Neural cell (in vitro differentiated cells): ENCODE data around the gene DHX38. TPM values are rescaled to one million over a fixed set of nuclear protein-coding genes. Genes with fewer than 3 reads are reported as not detected.

Experiments
- H2AFZ ChIP-seq: fragments of 200-600, 300-800 bp; sonication (generic), shearing (Covaris generic); 2 replicates; pipeline ENCODE4 v1.6.0; 2014; ENCODE audit warnings: low read depth, mild to moderate bottlenecking, antibody characterized with exemption, low read length, moderate library complexity
- H3F3A ChIP-seq: fragments of 200-600 bp; shearing (Covaris generic); 2 replicates; pipeline ENCODE4 v1.6.1; 2016; ENCODE audit warnings: mild to moderate bottlenecking, moderate library complexity, mixed read lengths, antibody characterized with exemption, low read length; ENCODE audit not compliant: insufficient read depth, poor library complexity, severe bottlenecking
- H3K27ac ChIP-seq: fragments of 200-600, 300-800 bp; sonication (generic), shearing (Covaris generic); 2 replicates; pipeline ENCODE4 v1.5.1; 2014; ENCODE audit warnings: mild to moderate bottlenecking, low read length, moderate library complexity
- H3K27me3 ChIP-seq: fragments of 300-800, 200-600 bp; sonication (generic), shearing (Covaris generic); 2 replicates; pipeline ENCODE4 v1.6.0; 2014; ENCODE audit warnings: mild to moderate bottlenecking, low read depth, low read length, moderate library complexity; ENCODE audit not compliant: insufficient read depth
- H3K36me3 ChIP-seq: fragments of 300-800, 200-600 bp; sonication (generic), shearing (Covaris generic); 2 replicates; pipeline ENCODE4 v1.5.1; 2014; ENCODE audit warnings: mild to moderate bottlenecking, antibody characterized with exemption, low read length, moderate library complexity; ENCODE audit not compliant: insufficient read depth
- H3K4me2 ChIP-seq: fragments of 300-800, 200-600 bp; sonication (generic), shearing (Covaris generic); 2 replicates; pipeline ENCODE4 v1.6.0; 2014; ENCODE audit warnings: mild to moderate bottlenecking, low read length
- H3K4me3 ChIP-seq: fragments of 300-800, 200-600 bp; sonication (generic), shearing (Covaris generic); 2 replicates; pipeline ENCODE4 v1.5.1; 2014; ENCODE audit warnings: mild to moderate bottlenecking, low read length, moderate library complexity
- H3K79me2 ChIP-seq: fragments of 200-600 bp; shearing (Covaris generic); replicated peaks from 2 replicates; pipeline ENCODE4 v1.6.0; 2014; ENCODE audit warnings: mild to moderate bottlenecking, low read length, moderate library complexity; ENCODE audit not compliant: insufficient read depth
- H3K9ac ChIP-seq: fragments of 300-800, 200-600 bp; sonication (generic), shearing (Covaris generic); 2 replicates; pipeline ENCODE4 v1.6.1; 2016; ENCODE audit warnings: mild to moderate bottlenecking, low read length, mixed read lengths
- H3K9me2 ChIP-seq: fragments of 200-600 bp; shearing (Covaris generic); 2 replicates; pipeline ENCODE4 v1.6.1; 2016; ENCODE audit warnings: mild to moderate bottlenecking, low read length, mixed read lengths; ENCODE audit not compliant: insufficient read depth
- H3K9me3 ChIP-seq: fragments of 200-600, 300-800 bp; sonication (generic), shearing (Covaris generic); 2 replicates; pipeline ENCODE4 v1.6.1; 2016; ENCODE audit warnings: mild to moderate bottlenecking, mixed run types, low read length, moderate library complexity, mixed read lengths
- H4K20me1 ChIP-seq: fragments of 200-600 bp; shearing (Covaris generic); 2 replicates; pipeline ENCODE4 v1.6.1; 2016; ENCODE audit warnings: mild to moderate bottlenecking, mixed run types; ENCODE audit not compliant: insufficient read depth
- EP300 ChIP-seq: fragments of 450-650 bp; conservative IDR thresholded peaks from 2 replicates; pipeline ENCODE4 v1.6.1; 2014; ENCODE audit warnings: antibody characterized with exemption, mild to moderate bottlenecking, moderate library complexity; ENCODE audit not compliant: poor library complexity, severe bottlenecking
- EZH2 ChIP-seq: fragments of 200-600, 300-800 bp; shearing (Covaris generic), sonication (generic); IDR thresholded peaks from 2 replicates; pipeline ENCODE4 v1.6.1; 2014; ENCODE audit warnings: antibody characterized with exemption, low read length, borderline replicate concordance, mild to moderate bottlenecking; ENCODE audit not compliant: insufficient read depth, poor library complexity, severe bottlenecking
- MXI1 ChIP-seq: fragments of 450-650 bp; conservative IDR thresholded peaks from 2 replicates; pipeline ENCODE4 v1.6.1; 2014; ENCODE audit warnings: antibody characterized with exemption, mild to moderate bottlenecking; ENCODE audit not compliant: poor library complexity, severe bottlenecking
- POLR2AphosphoS5 ChIP-seq: IDR thresholded peaks from 2 replicates; pipeline ENCODE4 v1.6.1; 2012
- RAD21 ChIP-seq: fragments of 450-650 bp; conservative IDR thresholded peaks from 2 replicates; pipeline ENCODE4 v1.6.1; 2014; ENCODE audit warnings: antibody characterized with exemption, mild to moderate bottlenecking, moderate library complexity
- SMC3 ChIP-seq: fragments of 450-650 bp; conservative IDR thresholded peaks from 2 replicates; pipeline ENCODE4 v1.6.1; 2014; ENCODE audit warnings: antibody characterized with exemption, mild to moderate bottlenecking, moderate library complexity; ENCODE audit not compliant: poor library complexity
- TAF1 ChIP-seq: IDR thresholded peaks from 2 replicates; pipeline ENCODE4 v1.6.1; 2012; ENCODE audit warnings: low read depth
- polyA plus RNA-seq: library from polyadenylated mRNA; depleted of rRNA; stranded (reverse); fragments of >200 nt; gene quantifications from 2 replicates; pipeline ENCODE4 v1.2.3, GENCODE V29; 2014
- TF ChIP-seq, protein P1 (sequence below): IDR thresholded peaks from 2 replicates; pipeline ENCODE4 v1.6.1; 2012; ENCODE audit warnings: borderline replicate concordance
- TF ChIP-seq, protein P2 (sequence below): fragments of 450-650 bp; IDR thresholded peaks from 2 replicates; pipeline ENCODE4 v1.5.1; 2014; ENCODE audit warnings: antibody characterized with exemption, mild to moderate bottlenecking, moderate library complexity; ENCODE audit not compliant: poor library complexity, severe bottlenecking

The DHX38 gene
- polyA plus RNA-seq, 1 donor from 2014 or later: 48.0 TPM

DNA sequence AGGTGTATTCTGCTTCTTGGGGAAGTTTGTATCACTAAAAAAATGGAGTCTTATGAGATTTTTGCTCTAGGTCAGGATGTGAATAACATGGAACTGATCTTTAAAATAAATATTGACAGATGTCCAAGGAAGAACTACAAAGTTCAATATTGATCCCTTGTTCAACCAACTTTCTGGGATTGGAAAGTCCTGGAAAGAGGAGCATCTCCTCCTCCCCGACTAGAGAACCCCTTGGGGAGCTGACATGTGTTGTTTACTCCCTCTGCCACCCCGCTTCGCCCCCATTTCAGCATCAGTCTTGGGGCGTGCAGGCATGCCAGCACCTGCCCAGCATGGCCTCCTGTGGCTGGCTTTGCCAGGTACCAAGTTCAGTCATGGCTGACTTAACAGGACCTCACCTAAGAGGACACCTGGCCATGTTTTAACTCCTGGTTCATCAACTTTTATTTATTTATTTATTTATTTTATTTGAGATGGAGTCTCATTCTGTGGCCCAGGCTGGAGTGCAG lies 44.5 kb downstream of the DHX38 start:
- Histone ChIP-seq H3K36me3 (no peaks in the 10 kb centered on the region), H3K79me2 (no peaks in the 10 kb centered on the region), H2AFZ (no peak overlapping the region), H3K9me3 (no peaks in the 10 kb centered on the region), H3K9ac (no peak overlapping the region), H3K4me3 (no peak overlapping the region), H3K27me3 (no peaks in the 10 kb centered on the region), H3K4me2 (no peak overlapping the region), H4K20me1 (no peaks in the 10 kb centered on the region), H3K9me2 (no peaks in the 10 kb centered on the region), H3F3A (no peaks in the 10 kb centered on the region), H3K27ac (no peak overlapping the region)
- TF ChIP-seq POLR2AphosphoS5 (no peak), RAD21 (no peak), MXI1 (no peak), SMC3 (no peak), TAF1 (no peak), EP300 (no peak), EZH2 (no peak)
- TF ChIP-seq, protein P1, sequence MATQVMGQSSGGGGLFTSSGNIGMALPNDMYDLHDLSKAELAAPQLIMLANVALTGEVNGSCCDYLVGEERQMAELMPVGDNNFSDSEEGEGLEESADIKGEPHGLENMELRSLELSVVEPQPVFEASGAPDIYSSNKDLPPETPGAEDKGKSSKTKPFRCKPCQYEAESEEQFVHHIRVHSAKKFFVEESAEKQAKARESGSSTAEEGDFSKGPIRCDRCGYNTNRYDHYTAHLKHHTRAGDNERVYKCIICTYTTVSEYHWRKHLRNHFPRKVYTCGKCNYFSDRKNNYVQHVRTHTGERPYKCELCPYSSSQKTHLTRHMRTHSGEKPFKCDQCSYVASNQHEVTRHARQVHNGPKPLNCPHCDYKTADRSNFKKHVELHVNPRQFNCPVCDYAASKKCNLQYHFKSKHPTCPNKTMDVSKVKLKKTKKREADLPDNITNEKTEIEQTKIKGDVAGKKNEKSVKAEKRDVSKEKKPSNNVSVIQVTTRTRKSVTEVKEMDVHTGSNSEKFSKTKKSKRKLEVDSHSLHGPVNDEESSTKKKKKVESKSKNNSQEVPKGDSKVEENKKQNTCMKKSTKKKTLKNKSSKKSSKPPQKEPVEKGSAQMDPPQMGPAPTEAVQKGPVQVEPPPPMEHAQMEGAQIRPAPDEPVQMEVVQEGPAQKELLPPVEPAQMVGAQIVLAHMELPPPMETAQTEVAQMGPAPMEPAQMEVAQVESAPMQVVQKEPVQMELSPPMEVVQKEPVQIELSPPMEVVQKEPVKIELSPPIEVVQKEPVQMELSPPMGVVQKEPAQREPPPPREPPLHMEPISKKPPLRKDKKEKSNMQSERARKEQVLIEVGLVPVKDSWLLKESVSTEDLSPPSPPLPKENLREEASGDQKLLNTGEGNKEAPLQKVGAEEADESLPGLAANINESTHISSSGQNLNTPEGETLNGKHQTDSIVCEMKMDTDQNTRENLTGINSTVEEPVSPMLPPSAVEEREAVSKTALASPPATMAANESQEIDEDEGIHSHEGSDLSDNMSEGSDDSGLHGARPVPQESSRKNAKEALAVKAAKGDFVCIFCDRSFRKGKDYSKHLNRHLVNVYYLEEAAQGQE: no peak
- TF ChIP-seq, protein P2, sequence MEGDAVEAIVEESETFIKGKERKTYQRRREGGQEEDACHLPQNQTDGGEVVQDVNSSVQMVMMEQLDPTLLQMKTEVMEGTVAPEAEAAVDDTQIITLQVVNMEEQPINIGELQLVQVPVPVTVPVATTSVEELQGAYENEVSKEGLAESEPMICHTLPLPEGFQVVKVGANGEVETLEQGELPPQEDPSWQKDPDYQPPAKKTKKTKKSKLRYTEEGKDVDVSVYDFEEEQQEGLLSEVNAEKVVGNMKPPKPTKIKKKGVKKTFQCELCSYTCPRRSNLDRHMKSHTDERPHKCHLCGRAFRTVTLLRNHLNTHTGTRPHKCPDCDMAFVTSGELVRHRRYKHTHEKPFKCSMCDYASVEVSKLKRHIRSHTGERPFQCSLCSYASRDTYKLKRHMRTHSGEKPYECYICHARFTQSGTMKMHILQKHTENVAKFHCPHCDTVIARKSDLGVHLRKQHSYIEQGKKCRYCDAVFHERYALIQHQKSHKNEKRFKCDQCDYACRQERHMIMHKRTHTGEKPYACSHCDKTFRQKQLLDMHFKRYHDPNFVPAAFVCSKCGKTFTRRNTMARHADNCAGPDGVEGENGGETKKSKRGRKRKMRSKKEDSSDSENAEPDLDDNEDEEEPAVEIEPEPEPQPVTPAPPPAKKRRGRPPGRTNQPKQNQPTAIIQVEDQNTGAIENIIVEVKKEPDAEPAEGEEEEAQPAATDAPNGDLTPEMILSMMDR: no peak

DNA sequence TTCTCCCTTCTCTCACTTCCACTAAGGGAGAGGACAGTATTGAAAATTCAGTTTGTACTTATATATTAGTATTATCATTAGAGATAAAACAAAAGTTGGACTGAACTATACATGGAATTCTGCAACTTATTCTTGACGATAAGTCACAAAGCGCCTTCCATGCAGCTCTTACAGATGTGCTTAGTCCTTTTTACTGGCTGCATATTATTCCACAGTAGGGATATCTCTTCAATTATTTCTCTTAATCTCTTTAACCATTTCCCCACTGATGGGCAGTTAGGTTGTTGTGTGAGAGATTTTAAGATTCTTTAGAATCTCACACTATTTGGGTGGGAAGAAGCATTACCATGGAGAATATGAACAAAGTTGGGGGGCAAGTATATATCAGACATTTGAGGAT lies 46.3 kb downstream of the DHX38 start:
- H2AFZ ChIP-seq: no peak overlapping the region
- no peaks in the 10 kb centered on the region for H3F3A ChIP-seq
- no peaks in the 10 kb centered on the region for H4K20me1 ChIP-seq
- TF ChIP-seq MXI1: no peak
- no peak for TF ChIP-seq EP300
- TF ChIP-seq SMC3: no peak
- no peak for TF ChIP-seq POLR2AphosphoS5
- TF ChIP-seq, protein P1: no peak
- TF ChIP-seq TAF1: no peak
- TF ChIP-seq RAD21: no peak
- TF ChIP-seq EZH2: no peak
- TF ChIP-seq, protein P2: no peak
- no peak overlapping the region for H3K9ac ChIP-seq
- H3K36me3 ChIP-seq: no peaks in the 10 kb centered on the region
- H3K27me3 ChIP-seq: no peaks in the 10 kb centered on the region
- no peaks in the 10 kb centered on the region for H3K9me3 ChIP-seq
- no peak overlapping the region for H3K4me2 ChIP-seq
- no peak overlapping the region for H3K27ac ChIP-seq
- no peak overlapping the region for H3K4me3 ChIP-seq
- H3K79me2 ChIP-seq: no peaks in the 10 kb centered on the region
- H3K9me2 ChIP-seq: no peaks in the 10 kb centered on the region
